Measurements from ENCODE around the gene GOLT1B. TPM values are rescaled to one million over a fixed set of nuclear protein-coding genes. Genes with fewer than 3 reads are reported as not detected.

Gene GOLT1B
- total RNA-seq, 2 donors from 2014 or later: 15.5 to 16.9 TPM

DNA sequence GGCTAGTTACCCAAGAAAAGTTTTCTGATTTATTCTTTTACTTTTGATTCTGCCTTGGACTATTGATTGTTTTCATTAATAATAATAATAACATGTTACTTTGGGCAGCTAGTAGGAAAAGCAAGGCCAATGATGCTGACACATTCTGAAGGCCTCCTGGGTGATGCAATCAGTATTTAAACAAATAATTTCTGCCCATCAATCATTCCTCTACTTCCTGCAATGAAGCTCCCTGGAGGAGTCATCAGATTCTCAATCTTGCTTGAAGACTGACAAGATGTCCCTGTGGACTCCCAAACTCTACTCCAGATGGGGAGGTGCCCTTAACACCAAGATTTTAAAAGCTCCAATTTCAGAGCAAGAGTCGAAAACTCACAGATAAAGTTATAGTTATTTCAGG is 24.5 kb downstream of the GOLT1B start, which contains the start of gene SPX:
Gene SPX (plus strand): TSS at position 244 of the 400 bp plus-strand sequence. CDS start 177 bp downstream, outside the sequence.
- H3K27ac ChIP-seq: no peak within 1 kb of the TSS
- H3K4me1 ChIP-seq: peaks cover 0 to 25% of the 10 kb centered on the region in 2 donors
- H3K27me3 ChIP-seq: no peaks in the 10 kb centered on the region
- no peaks in the 10 kb centered on the region for H3K9me3 ChIP-seq
- no peaks in the 10 kb centered on the region for H3K36me3 ChIP-seq
- H3K4me3 ChIP-seq: peak within 1 kb of the TSS; percentile 55 to 59
- TF ChIP-seq CTCF (IDR thresholded peaks at IDR 0.05): no peak
- no peak for DNase-seq (ENCODE audit: low spot score)

DNA sequence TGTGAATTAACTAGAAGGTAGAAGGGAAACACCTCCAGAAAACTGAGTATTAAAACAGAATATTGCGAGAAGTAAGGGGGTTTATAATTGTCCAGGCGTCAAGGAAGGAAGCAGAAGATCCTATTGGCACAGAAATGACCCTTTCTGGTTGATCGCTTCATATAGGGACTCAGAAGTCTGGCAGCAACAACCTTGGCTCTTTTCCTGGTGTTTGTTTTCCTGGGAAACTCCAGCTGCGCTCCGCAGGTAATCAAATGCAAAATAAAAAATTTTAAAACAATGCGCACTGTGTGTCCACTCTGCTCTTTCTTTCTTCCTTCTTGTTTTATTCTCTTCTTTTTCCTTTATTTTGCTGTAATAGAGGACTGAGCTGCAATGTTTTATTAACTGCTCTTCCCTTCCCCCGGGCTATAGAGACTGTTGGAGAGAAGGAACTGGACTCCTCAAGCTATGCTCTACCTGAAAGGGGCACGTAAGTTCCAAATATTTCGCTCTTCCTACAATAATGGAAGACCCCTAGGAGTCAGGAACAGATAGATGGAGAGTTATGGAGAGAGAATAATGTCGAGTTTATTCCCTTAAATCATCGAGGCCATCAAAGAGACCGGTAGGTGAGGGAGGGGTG is 25.2 kb downstream of the GOLT1B start:
- Histone ChIP-seq H3K27ac (peak overlapping the region; percentile 50 to 80), H3K27me3 (no peaks in the 10 kb centered on the region), H3K4me3 (peak overlapping the region; percentile 55 to 59), H3K9me3 (no peaks in the 10 kb centered on the region), H3K4me1 (peaks cover 0 to 25% of the 10 kb centered on the region in 2 donors), H3K36me3 (no peaks in the 10 kb centered on the region)
- no peak for TF ChIP-seq CTCF (IDR thresholded peaks at IDR 0.05)
- DNase-seq (ENCODE audit: low spot score): no peak

GRCh38 chr12:21527451-21528180 is 26.0 kb downstream of the GOLT1B start:
- Histone ChIP-seq H3K4me1 (peaks cover 0 to 25% of the 10 kb centered on the region in 2 donors), H3K27ac (peak overlapping the region; percentile 50 to 80), H3K9me3 (no peaks in the 10 kb centered on the region), H3K36me3 (no peaks in the 10 kb centered on the region), H3K27me3 (no peaks in the 10 kb centered on the region), H3K4me3 (peak overlapping the region; percentile 55 to 59)
- no peak for DNase-seq (ENCODE audit: low spot score)
- TF ChIP-seq CTCF (IDR thresholded peaks at IDR 0.05): peak in 1 of 2 donors; percentile 38

DNA sequence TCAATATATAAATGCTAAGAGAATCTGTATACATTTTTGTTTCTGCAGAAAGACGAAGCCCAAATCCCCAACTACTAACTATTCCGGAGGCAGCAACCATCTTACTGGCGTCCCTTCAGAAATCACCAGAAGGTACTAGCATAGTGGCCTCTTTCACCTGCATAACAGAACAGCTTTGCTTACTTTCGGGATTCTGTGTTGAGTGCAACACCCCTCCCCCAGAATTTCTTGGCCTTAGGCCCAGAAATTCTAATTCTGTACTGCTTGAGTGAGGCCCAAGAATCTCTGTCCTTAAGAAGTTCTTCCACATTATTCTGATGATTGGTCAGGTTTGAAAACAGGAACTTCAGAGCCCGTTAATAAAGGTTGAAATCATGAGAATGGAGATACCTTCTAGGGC is 27.4 kb downstream of the GOLT1B start:
- TF ChIP-seq CTCF (IDR thresholded peaks at IDR 0.05): no peak
- H3K36me3 ChIP-seq: no peaks in the 10 kb centered on the region
- H3K4me1 ChIP-seq: peaks cover 0 to 25% of the 10 kb centered on the region in 2 donors
- no peaks in the 10 kb centered on the region for H3K9me3 ChIP-seq
- peak overlapping the region in 1 of 2 donors; percentile 57 for H3K27ac ChIP-seq
- no peak overlapping the region for H3K4me3 ChIP-seq
- H3K27me3 ChIP-seq: no peaks in the 10 kb centered on the region
- DNase-seq (ENCODE audit: low spot score): no peak

GRCh38 chr12:21529456-21529855 is 27.9 kb downstream of the GOLT1B start:
- H3K9me3 ChIP-seq: no peaks in the 10 kb centered on the region
- no peaks in the 10 kb centered on the region for H3K27me3 ChIP-seq
- H3K27ac ChIP-seq: peak overlapping the region in 1 of 2 donors; percentile 57
- no peaks in the 10 kb centered on the region for H3K36me3 ChIP-seq
- TF ChIP-seq CTCF (IDR thresholded peaks at IDR 0.05): no peak
- peaks cover 0 to 25% of the 10 kb centered on the region in 2 donors for H3K4me1 ChIP-seq
- no peak for DNase-seq (ENCODE audit: low spot score)
- no peak overlapping the region for H3K4me3 ChIP-seq
